NCI-H146 treated with DMSO at 0.1 percent for 48 hours (cell line): ENCODE measurements around the gene CACNA1C.
"Not testable (repeated sequence)": the region's sequence is repeated elsewhere in the genome, so short reads cannot be mapped to it uniquely, and the experiment has no call there.

Experiments
- DNase-seq: peaks from one replicate; lab custom pipeline; 2025; ENCODE audit not compliant: unreplicated experiment; lab: John Stamatoyannopoulos, UW

The CACNA1C gene

DNA sequence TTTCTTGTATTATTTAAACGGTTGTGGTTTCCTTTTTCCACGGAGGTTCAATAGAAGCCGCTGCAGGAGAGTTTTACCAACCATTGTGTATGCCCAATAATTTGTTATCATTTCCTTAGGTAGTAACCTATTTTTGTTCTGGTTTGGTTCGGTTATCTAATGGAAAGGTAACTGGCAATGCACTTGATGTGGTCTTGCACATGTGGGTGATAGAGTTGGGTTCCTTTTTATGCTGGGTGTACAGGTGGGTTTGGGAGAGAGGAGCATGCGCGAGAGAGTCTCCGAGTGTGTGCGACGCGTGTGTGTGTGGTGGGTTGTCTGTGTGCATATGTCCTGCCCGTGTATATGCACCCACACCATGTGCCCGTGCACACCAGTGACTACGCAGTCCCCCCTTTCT, 639.3 kb downstream of the CACNA1C start:
- no peak for DNase-seq

GRCh38 chr12:2693244-2693860, 640.6 kb downstream of the CACNA1C start:
- no peak for DNase-seq

- DNase-seq: no peak
These were observed 641.3 kb downstream of the CACNA1C start for GRCh38 chr12:2693980-2694610.

DNA sequence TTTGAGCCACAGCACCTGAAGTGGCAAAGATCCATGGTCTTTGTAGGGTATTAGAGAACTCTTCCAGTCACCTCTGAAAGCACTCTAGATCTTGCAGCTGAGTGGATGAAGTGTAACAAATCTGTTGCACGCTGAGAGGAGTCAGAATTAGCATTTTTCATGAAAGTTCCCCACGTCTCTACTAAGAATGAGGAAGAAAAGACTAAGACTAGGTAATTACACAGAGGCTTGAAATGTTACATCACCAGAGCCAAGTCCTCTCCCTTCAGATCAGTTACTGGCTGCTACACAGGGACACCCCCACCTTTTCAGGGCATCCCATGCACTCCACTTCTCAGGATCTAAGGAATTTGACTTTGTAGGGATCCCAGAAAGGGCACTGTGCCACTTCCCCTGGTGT, 643.3 kb downstream of the CACNA1C start:
- no peak for DNase-seq

DNA sequence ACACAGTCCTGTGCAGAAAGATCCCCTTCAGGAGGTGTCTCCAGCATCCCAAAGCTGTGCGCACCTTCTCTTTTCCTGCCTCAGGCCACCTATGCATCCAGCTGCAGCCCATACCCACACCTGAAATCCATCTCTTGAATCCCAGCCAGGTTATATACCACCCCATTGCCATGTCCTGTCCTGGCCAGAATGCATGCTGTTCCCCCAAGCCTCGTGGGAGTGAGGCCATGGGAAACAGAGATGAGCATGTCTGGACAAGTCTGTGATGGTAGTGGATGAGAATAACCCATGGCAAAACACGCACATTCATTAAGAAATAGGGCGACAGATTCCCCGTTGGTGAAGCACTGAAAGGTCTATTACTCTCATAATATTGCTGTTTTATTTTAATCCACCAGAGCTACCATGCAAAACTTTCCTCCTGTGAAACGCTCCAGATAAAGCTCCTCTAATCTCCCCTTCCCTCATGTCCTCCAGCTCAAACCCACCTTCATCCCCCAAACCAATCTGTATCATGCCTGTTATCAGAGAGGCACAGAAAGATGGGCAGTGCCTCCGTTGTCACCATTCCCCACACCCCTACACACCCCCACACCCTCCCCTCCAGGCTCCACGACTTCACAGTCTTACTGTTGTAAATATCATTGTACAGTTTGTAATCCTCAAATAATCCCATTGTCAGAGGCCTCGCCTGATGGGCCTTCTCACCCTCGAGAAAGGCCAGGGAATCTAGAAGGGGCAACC, 644.4 kb downstream of the CACNA1C start:
- no peak for DNase-seq

GRCh38 chr12:2698566-2698965, 645.8 kb downstream of the CACNA1C start:
- no peak for DNase-seq

- DNase-seq: no peak
These were observed 657.9 kb downstream of the CACNA1C start for GRCh38 chr12:2710701-2711100.

- DNase-seq: no peak
These were observed 666.6 kb downstream of the CACNA1C start for GRCh38 chr12:2719392-2719791.

- DNase-seq: no peak
These were observed 670.0 kb downstream of the CACNA1C start for GRCh38 chr12:2722806-2723205.

GRCh38 chr12:2732290-2732689, 679.5 kb downstream of the CACNA1C start:
- DNase-seq: no peak

DNA sequence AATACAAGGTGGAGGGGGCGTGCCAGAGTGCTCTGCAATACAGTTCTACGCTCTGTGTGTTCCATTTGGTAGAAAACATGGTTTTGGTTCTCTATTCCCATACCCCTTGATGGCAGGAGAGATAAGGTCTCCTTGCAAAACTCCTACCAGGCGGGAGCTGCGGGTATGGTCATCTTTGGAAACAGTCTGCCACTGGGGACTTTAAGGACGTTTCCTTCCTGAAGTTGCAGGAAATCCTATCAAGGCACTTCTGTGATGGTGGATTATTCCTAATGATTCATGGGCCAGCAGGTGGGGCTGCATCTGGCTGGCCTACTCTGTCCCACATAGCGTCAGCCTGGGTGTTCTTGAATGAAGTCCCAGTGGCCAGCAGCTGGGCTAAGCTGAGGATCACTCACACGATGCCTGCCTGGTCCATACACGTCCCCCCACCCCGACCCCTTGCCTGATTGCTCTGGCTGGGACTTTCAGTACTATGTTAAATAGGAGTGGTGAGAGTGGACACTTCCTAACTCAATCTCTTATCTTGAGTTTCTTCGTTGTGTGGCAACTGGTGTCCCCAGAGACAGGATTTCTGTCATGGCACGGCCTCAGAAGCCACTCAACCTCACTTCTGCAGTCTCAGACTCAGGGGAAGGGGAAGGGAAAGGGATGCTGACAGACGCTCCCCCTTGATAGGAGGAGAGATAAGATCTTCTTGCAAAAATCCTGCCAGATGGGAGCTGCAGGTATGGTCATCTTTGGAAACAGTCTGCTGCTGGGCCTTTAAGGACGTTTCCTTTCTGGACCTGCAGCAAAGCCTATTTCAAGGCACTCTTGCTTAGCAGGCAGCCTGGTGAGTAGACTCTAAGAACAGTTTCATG, 680.9 kb downstream of the CACNA1C start:
- no peak for DNase-seq

- DNase-seq: no peak
These were observed 682.6 kb downstream of the CACNA1C start for GRCh38 chr12:2735432-2735831.

DNA sequence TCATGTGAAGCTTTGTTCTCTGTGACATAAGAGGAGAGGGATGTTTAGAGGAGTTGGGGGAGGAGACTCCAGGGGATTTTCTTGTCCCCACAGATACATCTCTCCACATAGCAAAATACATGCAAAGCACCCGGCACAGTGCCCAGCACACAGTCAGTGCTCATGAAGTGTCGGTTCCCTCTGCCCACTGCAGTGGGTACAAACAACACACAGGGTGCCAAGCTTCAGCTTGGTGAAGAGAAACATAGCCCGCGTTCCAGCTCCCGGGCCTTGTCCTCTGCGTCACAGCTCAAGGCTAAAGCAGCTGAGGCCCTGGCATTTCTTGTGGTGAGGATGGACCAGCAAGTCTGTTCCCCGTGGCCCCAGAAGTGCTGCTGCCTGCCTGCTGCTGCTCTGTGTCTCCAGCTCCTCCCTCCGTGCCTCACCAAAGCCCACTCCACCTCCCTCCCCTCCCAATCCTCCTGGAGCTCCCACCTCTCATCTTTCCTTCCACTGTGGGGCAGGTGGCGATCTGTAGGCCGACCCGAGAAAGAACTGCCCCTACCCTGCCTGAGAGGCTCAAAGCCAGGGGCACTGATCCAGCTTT, 685.0 kb downstream of the CACNA1C start:
- DNase-seq: no peak

DNA sequence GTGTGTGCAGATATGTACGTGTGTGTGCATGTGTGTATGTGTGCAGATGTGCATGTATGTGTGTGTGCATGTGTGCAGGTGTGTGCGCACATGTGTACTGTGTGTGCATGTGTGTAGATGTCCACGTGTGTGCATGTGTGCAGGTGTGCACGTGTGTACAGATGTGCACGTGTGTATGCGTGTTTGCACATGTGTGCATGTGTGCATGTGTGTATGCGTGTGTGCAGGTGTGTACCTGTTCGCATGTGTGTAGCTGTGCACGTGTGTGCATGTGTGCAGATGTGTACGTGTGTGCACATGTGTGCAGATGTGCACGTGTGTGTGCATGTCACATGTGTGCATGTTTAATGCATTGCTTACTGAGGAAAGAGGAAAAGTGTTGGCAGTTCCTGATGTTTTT, 686.3 kb downstream of the CACNA1C start:
- no peak for DNase-seq

DNA sequence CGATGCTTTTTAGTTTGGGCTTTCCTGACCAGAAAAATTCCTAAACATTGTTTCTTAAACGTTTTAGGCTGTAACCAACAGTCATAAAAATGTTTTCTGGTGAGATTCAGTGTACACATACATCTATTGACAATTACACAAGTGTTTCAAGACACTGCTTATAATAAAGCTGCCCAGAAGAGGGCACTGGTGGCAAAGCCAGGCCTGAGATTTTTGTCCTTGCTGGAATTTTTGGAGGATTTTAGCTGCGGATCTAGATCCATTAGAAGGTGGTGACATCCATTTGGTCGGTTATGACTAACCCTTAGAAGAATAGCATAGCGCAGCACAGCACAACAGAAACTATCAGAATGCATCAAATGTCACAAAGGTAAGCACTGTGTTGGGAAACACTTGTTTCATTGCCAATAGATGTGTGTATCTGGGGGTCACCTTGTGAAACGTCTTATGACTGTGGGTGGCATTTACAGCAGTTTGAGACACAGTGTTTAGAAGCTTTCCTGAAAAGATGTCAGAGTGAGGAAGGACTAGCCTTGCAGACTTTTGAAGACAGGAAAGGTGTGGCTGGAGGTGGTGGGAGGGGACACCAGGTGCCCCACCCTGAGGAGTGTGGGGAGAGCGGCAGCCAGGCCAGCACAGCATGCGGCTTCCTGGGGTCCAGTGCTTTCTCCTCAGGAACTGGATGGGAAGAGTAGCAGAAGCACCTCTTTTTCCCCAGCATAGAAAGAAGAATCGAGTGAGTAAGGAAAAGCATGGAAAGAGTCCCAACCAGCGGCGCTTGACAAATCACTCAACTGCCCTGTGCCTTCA, 687.2 kb downstream of the CACNA1C start:
- no peak for DNase-seq

GRCh38 chr12:2742037-2742436, 689.2 kb downstream of the CACNA1C start:
- DNase-seq: not testable (repeated sequence)

GRCh38 chr12:2743478-2743877, 690.7 kb downstream of the CACNA1C start:
- DNase-seq: no peak

DNA sequence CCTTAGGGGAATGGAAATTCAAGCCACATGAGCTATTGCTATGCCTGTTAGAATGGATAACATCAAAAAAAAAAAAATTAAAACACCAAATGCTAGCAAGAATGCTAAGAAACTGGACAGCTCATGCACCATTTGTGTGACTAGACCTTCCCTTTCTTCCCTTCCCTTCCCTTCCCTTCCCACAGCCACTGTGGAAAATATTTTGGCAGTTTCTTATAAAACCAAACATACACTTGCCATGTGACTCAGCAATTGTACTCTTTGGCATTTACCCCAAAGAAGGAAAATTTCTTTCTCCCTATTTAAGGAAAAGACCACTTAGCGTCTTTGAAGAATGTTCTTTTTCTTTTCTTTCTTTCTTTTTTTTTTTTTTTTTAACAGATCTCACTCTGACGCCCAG, 692.9 kb downstream of the CACNA1C start:
- no peak for DNase-seq
